ENCODE data around the gene TSR1.

GRCh38 chr17:2336215-2336851, at the start of gene TSR1:
- TF ChIP-seq CTCF (conservative IDR thresholded peaks at IDR 0.05; ENCODE audit: low read depth, low read length) = no peak; the same call in 1 of the 2 replicates
- TF ChIP-seq EZH2 (IDR thresholded peaks at IDR 0.05; ENCODE audit: low read length, unreplicated experiment) = no peak
- TF ChIP-seq EZH2phosphoT487 (IDR thresholded peaks at IDR 0.05; ENCODE audit: borderline replicate concordance, low read length) = no peak

All from PC-3 (cell line).